ENCODE results near the gene CNPY3.
"Not testable (repeated sequence)": the region's sequence is repeated elsewhere in the genome, so short reads cannot be mapped to it uniquely, and the experiment has no call there.

Gene CNPY3

GRCh38 chr6:42915732-42916131, 13.5 kb upstream of the CNPY3 start, which contains the start of gene PTCRA:
TSS of gene PTCRA (plus strand) at chr6:42916053. CDS start at chr6:42916070, 17 bp downstream.
- DNase-seq (ENCODE audit: low spot score), result no peak

- DNase-seq (ENCODE audit: low spot score), result no peak
Observed at GRCh38 chr6:42916288-42916687, 13.0 kb upstream of the CNPY3 start.

- DNase-seq (ENCODE audit: low spot score), result no peak
Observed at GRCh38 chr6:42921801-42922200, 7.5 kb upstream of the CNPY3 start.

GRCh38 chr6:42923666-42924065, 5.6 kb upstream of the CNPY3 start:
- DNase-seq (ENCODE audit: low spot score), result no peak

GRCh38 chr6:42925248-42925857, 3.9 kb upstream of the CNPY3 start:
- DNase-seq (ENCODE audit: low spot score), result no peak

- no peak for DNase-seq (ENCODE audit: low spot score)
Observed at GRCh38 chr6:42929821-42930360, 611 bp downstream of the CNPY3 start.

- no peak for DNase-seq (ENCODE audit: low spot score)
Observed at GRCh38 chr6:42932412-42932811, 3.1 kb downstream of the CNPY3 start.

GRCh38 chr6:42933205-42933604, 3.9 kb downstream of the CNPY3 start:
- DNase-seq (ENCODE audit: low spot score), result no peak

GRCh38 chr6:42935322-42935721, 6.0 kb downstream of the CNPY3 start:
- no peak for DNase-seq (ENCODE audit: low spot score)

- DNase-seq (ENCODE audit: low spot score), result no peak
Observed at GRCh38 chr6:42936398-42936797, 7.1 kb downstream of the CNPY3 start.

- no peak for DNase-seq (ENCODE audit: low spot score)
Observed at GRCh38 chr6:42937548-42938427, 8.5 kb downstream of the CNPY3 start.

- no peak for DNase-seq (ENCODE audit: low spot score)
Observed at GRCh38 chr6:42938428-42938796, 9.1 kb downstream of the CNPY3 start.

GRCh38 chr6:42938987-42939809, 9.9 kb downstream of the CNPY3 start:
- no peak for DNase-seq (ENCODE audit: low spot score)

GRCh38 chr6:42939810-42940167, 10.5 kb downstream of the CNPY3 start:
- DNase-seq (ENCODE audit: low spot score), result no peak

- DNase-seq (ENCODE audit: low spot score), result no peak
Observed at GRCh38 chr6:42940493-42941045, 11.3 kb downstream of the CNPY3 start.

GRCh38 chr6:42941356-42941755, 12.1 kb downstream of the CNPY3 start:
- not testable (repeated sequence) for DNase-seq (ENCODE audit: low spot score)

- DNase-seq (ENCODE audit: low spot score), result no peak
Observed at GRCh38 chr6:42942444-42942843, 13.2 kb downstream of the CNPY3 start.

- DNase-seq (ENCODE audit: low spot score), result no peak
Observed at GRCh38 chr6:42947950-42948349, 18.7 kb downstream of the CNPY3 start.

GRCh38 chr6:42952389-42952788, 23.1 kb downstream of the CNPY3 start:
- DNase-seq (ENCODE audit: low spot score), result no peak

- not testable (repeated sequence) for DNase-seq (ENCODE audit: low spot score)
Observed at GRCh38 chr6:42954405-42954804, 25.1 kb downstream of the CNPY3 start.

- DNase-seq (ENCODE audit: low spot score), result no peak
Observed at GRCh38 chr6:42958125-42958524, 28.8 kb downstream of the CNPY3 start.

GRCh38 chr6:42959917-42960242, 30.6 kb downstream of the CNPY3 start:
- DNase-seq (ENCODE audit: low spot score), result no peak

Measured in ecto neural progenitor cell (in vitro differentiated cells).